Tibial nerve (tissue), 4 donors: ENCODE measurements around the gene MRPL37.

ENCODE experiments used
- EP300 ChIP-seq, 2 donors: sonication (generic); formaldehyde crosslinking; IDR thresholded peaks; one replicate each; pipeline ENCODE4 v1.6.1; 2017; ENCODE audit warnings: antibody characterized with exemption in 2 of 2, mild to moderate bottlenecking in 1 of 2
- POLR2A ChIP-seq, 2 donors: fragments of 450-650 bp; IDR thresholded peaks; one replicate each; pipeline ENCODE4 v1.6.1; 2017; ENCODE audit warnings: antibody characterized with exemption in 2 of 2, mild to moderate bottlenecking in 2 of 2, moderate library complexity in 2 of 2
- TF ChIP-seq, protein P1 (sequence below), 5 experiments: fragments of 200-600 bp in 3 of 5; fragments of 450-650 bp in 2 of 5; sonication (generic) in 3 of 5; IDR thresholded peaks; one replicate each; pipeline ENCODE4 v1.5.1; 2016 to 2019; ENCODE audit warnings: antibody characterized with exemption in 5 of 5, mild to moderate bottlenecking in 3 of 5, moderate library complexity in 2 of 5

- no peak for TF ChIP-seq POLR2A (IDR thresholded peaks at IDR 0.05)
- TF ChIP-seq, protein P1, sequence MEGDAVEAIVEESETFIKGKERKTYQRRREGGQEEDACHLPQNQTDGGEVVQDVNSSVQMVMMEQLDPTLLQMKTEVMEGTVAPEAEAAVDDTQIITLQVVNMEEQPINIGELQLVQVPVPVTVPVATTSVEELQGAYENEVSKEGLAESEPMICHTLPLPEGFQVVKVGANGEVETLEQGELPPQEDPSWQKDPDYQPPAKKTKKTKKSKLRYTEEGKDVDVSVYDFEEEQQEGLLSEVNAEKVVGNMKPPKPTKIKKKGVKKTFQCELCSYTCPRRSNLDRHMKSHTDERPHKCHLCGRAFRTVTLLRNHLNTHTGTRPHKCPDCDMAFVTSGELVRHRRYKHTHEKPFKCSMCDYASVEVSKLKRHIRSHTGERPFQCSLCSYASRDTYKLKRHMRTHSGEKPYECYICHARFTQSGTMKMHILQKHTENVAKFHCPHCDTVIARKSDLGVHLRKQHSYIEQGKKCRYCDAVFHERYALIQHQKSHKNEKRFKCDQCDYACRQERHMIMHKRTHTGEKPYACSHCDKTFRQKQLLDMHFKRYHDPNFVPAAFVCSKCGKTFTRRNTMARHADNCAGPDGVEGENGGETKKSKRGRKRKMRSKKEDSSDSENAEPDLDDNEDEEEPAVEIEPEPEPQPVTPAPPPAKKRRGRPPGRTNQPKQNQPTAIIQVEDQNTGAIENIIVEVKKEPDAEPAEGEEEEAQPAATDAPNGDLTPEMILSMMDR (IDR thresholded peaks at IDR 0.05): no peak
- no peak for TF ChIP-seq EP300 (IDR thresholded peaks at IDR 0.05)
These were observed 591 bp downstream of the MRPL37 start for GRCh38 chr1:54200519-54200997.
